Fibroblast of pulmonary artery (primary cell): ENCODE measurements around the gene ABCB9.
A peak's percentile ranks its signal among the peaks of the same experiment; 100 is the strongest.

Experiments used
- DNase-seq: peaks from one replicate; pipeline ENCODE4 v3.0.0-alpha.2; 2010; ENCODE audit warnings: low read depth
- H3K4me3 ChIP-seq: replicated peaks from 2 replicates; pipeline ENCODE4 v1.5.1; 2011; ENCODE audit warnings: low read depth, mild to moderate bottlenecking, control low read depth, low read length, moderate library complexity
- CTCF ChIP-seq: IDR thresholded peaks from 2 replicates; pipeline ENCODE4 v1.5.1; 2011; ENCODE audit warnings: mild to moderate bottlenecking, control low read depth, low read length, inconsistent platforms; ENCODE audit errors: missing control alignments

Gene ABCB9

GRCh38 chr12:122977655-122978392, 11.6 kb upstream of the ABCB9 start:
- no peak for TF ChIP-seq CTCF
- H3K4me3 ChIP-seq, result no peak overlapping the region
- no peak for DNase-seq

- no peak for TF ChIP-seq CTCF
- no peak for DNase-seq
- H3K4me3 ChIP-seq, result no peak overlapping the region
These were observed 10.9 kb upstream of the ABCB9 start for GRCh38 chr12:122977153-122977552.

- no peak overlapping the region for H3K4me3 ChIP-seq
- no peak for TF ChIP-seq CTCF
These were observed 10.3 kb upstream of the ABCB9 start for GRCh38 chr12:122976648-122976975.

GRCh38 chr12:122975790-122976647, 9.8 kb upstream of the ABCB9 start:
- no peak for DNase-seq
- TF ChIP-seq CTCF, result no peak
- peak overlapping the region; percentile 81 for H3K4me3 ChIP-seq

More at GRCh38 chr12:122976648-122976975, 10.3 kb upstream of the ABCB9 start:
- no peak for DNase-seq

- no peak for TF ChIP-seq CTCF
- peak within 1 kb of the TSS; percentile 81 for H3K4me3 ChIP-seq
- peak; percentile 91 for DNase-seq
These were observed 8.9 kb upstream of the ABCB9 start, which contains the start of gene OGFOD2 for GRCh38 chr12:122974892-122975789. Gene OGFOD2 (plus strand): TSS chr12:122975244. CDS start chr12:122975252, 8 bp downstream.

- no peak for TF ChIP-seq CTCF
- DNase-seq, result peak; percentile 99
- peak overlapping the region; percentile 81 for H3K4me3 ChIP-seq
These were observed 8.1 kb upstream of the ABCB9 start for GRCh38 chr12:122974274-122974891.
